Cardiac muscle cell (in vitro differentiated cells and primary cell): ENCODE measurements around the gene NR6A1. TPM values are rescaled to one million over a fixed set of nuclear protein-coding genes. Genes with fewer than 3 reads are reported as not detected.

Source experiments
- DNase-seq, 2 donors: peaks; one replicate each; pipeline versions ENCODE4 v3.0.0 to v3.0.0-alpha.2; 2010 to 2017; ENCODE audit warnings: low read depth in 1 of 2, low spot score in 1 of 2
- H3K27ac ChIP-seq: fragments of 200-600 bp; sonication (generic); 2 replicates; pipeline ENCODE4 v1.5.1; 2016
- H3K27me3 ChIP-seq: fragments of 200-600 bp; sonication (generic); 2 replicates; pipeline ENCODE4 v1.6.0; 2016; ENCODE audit warnings: control low read depth
- H3K36me3 ChIP-seq: fragments of 200-600 bp; sonication (generic); 2 replicates; pipeline ENCODE4 v1.5.1; 2016; ENCODE audit warnings: control low read depth
- H3K4me1 ChIP-seq: fragments of 200-600 bp; sonication (generic); 2 replicates; pipeline ENCODE4 v1.8.1; 2017; ENCODE audit warnings: low read depth, mild to moderate bottlenecking, mixed run types
- H3K4me3 ChIP-seq: fragments of 200-600 bp; sonication (generic); 2 replicates; pipeline ENCODE4 v1.5.1; 2016; ENCODE audit warnings: mild to moderate bottlenecking
- H3K9me3 ChIP-seq: fragments of 200-600 bp; sonication (generic); 2 replicates; pipeline ENCODE4 v1.5.1; 2017; ENCODE audit warnings: low read depth, mild to moderate bottlenecking, control low read depth
- CTCF ChIP-seq: IDR thresholded peaks from 2 replicates; pipeline ENCODE4 v1.5.1; 2012; ENCODE audit warnings: low read depth, mild to moderate bottlenecking, low read length
- polyA plus RNA-seq: library from polyadenylated mRNA; unstranded; fragments of >200 nt; fragmentation: Nextera tagmentation; extraction: Ambion mirVana; gene quantifications from 2 replicates; pipeline ENCODE4 v1.2.1, GENCODE V29; 2016
- total RNA-seq: library from RNA; depleted of rRNA; stranded (reverse); fragments of >200 nt; gene quantifications from 2 replicates; pipeline ENCODE4 v1.2.3, GENCODE V29; 2016

Gene NR6A1
- total and polyA plus RNA-seq, 2 experiments from 2014 or later: 3.2 to 19.8 TPM

GRCh38 chr9:124550072-124550471 lies 221.0 kb downstream of the NR6A1 start:
- no peaks in the 10 kb centered on the region for H3K36me3 ChIP-seq
- no peak for DNase-seq
- no peak overlapping the region for H3K27ac ChIP-seq

GRCh38 chr9:124549016-124549415 lies 222.1 kb downstream of the NR6A1 start:
- Histone ChIP-seq H3K4me1 (peaks cover 4% of the 10 kb centered on the region), H3K36me3 (no peaks in the 10 kb centered on the region), H3K27ac (no peak overlapping the region), H3K9me3 (no peaks in the 10 kb centered on the region), H3K27me3 (no peaks in the 10 kb centered on the region), H3K4me3 (no peak overlapping the region)
- no peak for TF ChIP-seq CTCF
- no peak for DNase-seq

More at GRCh38 chr9:124550072-124550471, 221.0 kb downstream of the NR6A1 start:
- peaks cover 4% of the 10 kb centered on the region for H3K4me1 ChIP-seq
- H3K9me3 ChIP-seq: no peaks in the 10 kb centered on the region
- no peak overlapping the region for H3K4me3 ChIP-seq
- no peak for TF ChIP-seq CTCF
- H3K27me3 ChIP-seq: no peaks in the 10 kb centered on the region

- Histone ChIP-seq H3K4me1 (peaks cover 3% of the 10 kb centered on the region), H3K36me3 (no peaks in the 10 kb centered on the region)
- no peak for TF ChIP-seq CTCF
These were observed 226.6 kb downstream of the NR6A1 start for GRCh38 chr9:124544535-124544934.

GRCh38 chr9:124541824-124542223 lies 229.3 kb downstream of the NR6A1 start:
- no peak overlapping the region for H3K27ac ChIP-seq
- no peaks in the 10 kb centered on the region for H3K27me3 ChIP-seq
- H3K9me3 ChIP-seq: no peaks in the 10 kb centered on the region
- DNase-seq: no peak
- no peaks in the 10 kb centered on the region for H3K36me3 ChIP-seq
- H3K4me1 ChIP-seq: peaks cover 7% of the 10 kb centered on the region
- no peak overlapping the region for H3K4me3 ChIP-seq
- no peak for TF ChIP-seq CTCF

More at GRCh38 chr9:124544535-124544934, 226.6 kb downstream of the NR6A1 start:
- DNase-seq: no peak
- H3K27me3 ChIP-seq: no peaks in the 10 kb centered on the region
- H3K9me3 ChIP-seq: no peaks in the 10 kb centered on the region
- no peak overlapping the region for H3K27ac ChIP-seq
- no peak overlapping the region for H3K4me3 ChIP-seq

- H3K27ac ChIP-seq: no peak overlapping the region
- H3K4me1 ChIP-seq: peaks cover 7% of the 10 kb centered on the region
- H3K4me3 ChIP-seq: no peak overlapping the region
- peaks cover 14% of the 10 kb centered on the region for H3K36me3 ChIP-seq
- no peak for TF ChIP-seq CTCF
- no peaks in the 10 kb centered on the region for H3K9me3 ChIP-seq
- H3K27me3 ChIP-seq: no peaks in the 10 kb centered on the region
- DNase-seq: no peak
These were observed 233.2 kb downstream of the NR6A1 start for GRCh38 chr9:124537926-124538325.

GRCh38 chr9:124535846-124536245 lies 235.3 kb downstream of the NR6A1 start:
- Histone ChIP-seq H3K36me3 (peaks cover 14% of the 10 kb centered on the region), H3K4me3 (no peak overlapping the region), H3K27ac (peak overlapping the region; percentile 42), H3K9me3 (no peaks in the 10 kb centered on the region), H3K4me1 (peaks cover 7% of the 10 kb centered on the region), H3K27me3 (no peaks in the 10 kb centered on the region)
- DNase-seq: no peak
- no peak for TF ChIP-seq CTCF
